Activated gamma-delta T cell treated with Interleukin-2 at 50 U/mL for 16 hours (primary cell): ENCODE data around the gene ASPN.

ENCODE experiments used
- DNase-seq: peaks from one replicate; pipeline ENCODE4 v3.0.0-alpha.2; 2020

The ASPN gene

DNA sequence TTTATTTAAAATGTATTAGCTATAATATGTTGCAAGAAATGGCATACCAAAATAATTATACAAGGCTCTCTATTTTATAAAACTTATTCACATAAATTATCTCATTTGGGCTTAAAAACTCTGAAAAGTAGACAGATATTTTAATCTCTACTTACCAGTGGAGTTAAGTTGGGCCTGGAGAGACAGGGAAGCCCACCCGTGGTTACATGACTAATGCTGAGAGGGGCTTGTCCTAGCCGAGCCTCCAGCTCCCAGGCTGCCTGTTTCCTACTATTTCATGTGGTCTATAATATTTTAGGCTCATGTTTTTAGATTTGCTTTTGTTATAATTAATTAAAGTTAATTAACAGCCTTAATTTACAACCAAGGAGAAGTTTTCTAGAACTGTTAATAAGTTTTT is 20.9 kb upstream of the ASPN start:
- DNase-seq: no peak

DNA sequence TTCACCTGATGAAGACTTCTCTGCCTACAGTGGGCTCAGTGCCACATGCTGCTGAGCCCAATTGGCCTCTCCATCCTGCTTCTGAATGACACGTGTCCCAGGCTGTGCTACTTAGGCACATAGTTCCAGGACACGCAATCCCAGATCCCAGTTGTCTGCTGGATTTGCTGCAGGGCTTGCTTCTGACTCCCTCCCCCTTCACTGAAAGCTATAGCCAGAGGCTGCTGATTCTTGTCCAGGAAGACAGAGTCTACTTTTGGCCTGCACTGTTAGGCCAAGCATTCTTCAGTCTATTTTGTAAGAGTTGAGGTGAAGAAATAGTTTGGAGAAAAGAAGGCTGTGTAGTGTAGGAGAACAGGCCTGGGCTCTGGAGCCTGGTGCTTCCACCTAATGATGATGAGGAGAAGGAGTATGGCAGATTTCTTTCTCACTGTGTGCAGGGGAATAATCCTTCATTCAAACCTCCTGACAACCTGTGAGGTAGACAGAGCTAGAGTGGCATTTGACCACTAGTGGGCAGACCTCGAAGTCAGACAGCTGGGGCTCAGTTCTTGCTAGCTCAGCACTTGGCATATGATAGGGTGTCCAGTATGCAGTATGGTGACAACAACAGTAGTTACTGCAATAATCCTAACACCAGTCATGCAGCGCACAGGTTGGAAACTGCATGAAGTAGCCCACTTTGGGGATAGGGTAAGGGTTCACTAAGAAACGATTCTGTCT is 19.5 kb upstream of the ASPN start:
- no peak for DNase-seq

DNA sequence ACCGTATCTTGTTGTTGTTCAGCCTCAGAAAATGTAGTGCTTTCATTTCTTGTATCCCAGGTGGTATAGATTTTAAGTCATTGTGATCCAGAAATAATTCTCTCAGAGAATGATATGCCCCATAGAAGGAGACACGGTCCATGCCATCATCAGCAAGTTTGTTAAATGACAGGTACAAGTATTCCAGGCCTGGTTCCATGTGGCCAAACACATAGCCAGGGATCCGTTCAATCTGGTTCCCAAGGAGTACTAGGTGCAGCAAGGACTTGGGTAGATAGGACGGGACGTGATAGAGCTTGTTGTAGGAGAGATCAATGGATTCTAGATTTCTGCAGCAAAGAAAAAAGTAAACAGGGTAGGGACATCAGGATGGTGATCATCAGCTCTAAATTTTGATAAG is 18.4 kb upstream of the ASPN start:
- DNase-seq: no peak

DNA sequence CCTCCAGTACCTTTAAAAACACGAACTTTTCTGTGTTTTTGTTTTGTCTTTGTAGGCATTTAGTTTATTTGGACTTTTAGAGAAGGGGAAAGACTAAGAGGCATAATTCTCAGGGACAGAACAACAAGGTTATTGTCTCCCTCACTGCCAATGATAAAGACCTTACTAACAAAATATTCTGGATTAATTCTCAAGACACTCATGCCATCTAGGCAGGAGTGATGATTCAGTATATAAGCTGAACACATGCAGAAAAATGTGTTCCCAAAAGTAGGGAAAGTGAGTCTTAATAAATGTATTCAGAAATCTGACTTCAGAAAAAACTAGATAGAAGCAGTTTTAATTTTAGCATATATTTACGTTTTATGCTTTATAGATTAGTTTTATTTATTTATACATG is 17.4 kb upstream of the ASPN start:
- no peak for DNase-seq

DNA sequence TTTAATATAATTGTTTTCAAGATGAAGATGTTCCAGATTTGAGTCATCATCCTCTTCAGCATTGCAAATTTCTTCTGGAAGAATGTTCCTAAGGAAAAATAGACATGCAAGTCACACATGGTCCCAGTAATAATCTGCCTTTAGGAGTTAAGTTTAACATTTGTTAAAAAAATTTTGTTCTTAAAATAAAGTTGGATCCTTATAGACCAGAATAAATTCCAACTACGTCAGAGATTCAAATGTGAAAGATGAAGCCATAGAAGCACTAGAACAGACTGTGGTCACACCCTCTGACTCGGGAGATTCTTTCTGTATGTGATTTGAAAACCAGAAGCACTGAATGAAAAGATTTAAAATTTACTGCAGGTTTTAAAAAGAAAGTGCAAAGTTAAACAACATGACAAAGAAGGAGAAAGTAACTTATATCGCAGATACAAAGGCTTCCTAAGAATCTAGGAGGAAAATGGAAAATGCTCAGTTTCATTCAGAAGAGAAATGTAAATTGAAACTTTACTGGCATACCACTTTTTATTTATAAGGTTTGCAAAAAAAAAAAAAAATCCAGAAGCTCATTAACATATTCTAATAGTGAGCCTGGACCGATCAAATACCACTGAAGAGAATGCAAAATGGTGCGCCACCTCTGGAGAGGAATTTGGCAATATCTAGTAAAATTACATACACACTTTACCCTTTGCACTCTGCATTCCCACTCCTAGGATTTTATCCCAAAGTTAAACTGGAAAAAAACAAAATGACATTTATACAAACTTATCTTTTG is 14.3 kb upstream of the ASPN start:
- DNase-seq: no peak

DNA sequence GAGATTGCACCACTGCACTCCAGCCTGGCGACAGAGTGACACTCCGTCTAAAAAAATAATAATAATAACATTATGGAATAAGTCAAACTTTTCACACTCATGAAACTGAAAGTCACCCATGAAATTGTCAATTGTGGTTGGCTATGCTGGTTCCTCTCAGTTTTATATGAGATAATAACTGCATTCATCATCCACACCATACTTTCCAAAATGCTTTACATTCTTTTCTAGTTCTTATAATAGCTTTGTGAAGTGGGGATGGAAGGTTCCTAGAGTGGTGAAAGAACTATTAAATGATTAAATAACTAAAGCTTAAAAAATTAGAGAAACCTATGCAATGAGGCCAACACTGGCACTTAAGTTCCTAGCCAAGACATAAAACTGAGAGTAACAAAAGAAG is 12.6 kb upstream of the ASPN start:
- DNase-seq: no peak

DNA sequence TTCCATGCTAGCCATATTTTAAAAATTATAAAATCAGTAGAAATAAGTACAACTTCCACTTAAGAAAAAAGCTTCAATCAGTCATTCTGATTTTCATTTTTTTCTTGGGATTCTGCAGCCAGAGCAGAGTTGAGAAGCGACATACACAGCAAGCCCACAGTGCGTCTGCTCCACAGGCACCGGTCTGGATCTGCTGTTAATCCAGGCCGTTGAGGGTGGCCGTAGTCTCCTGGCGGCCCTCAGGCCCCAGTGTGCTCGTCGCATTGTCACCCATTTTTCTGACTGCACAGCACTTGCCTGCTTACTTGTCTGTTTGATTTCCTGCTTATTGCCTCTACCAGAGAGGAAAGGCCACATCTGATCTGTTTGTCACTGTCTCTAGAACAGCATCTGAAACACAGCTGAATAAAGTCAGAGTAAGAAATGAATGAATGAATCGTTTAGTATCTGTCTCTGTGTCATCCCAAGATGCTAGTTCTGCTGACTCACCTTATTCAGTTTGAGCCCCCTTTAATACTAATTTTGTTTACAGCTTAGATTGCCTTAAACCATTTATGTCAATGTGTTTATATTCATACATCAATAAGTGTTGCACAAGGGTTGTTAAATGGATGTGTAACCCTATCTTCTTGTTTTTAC is 11.6 kb upstream of the ASPN start:
- DNase-seq: no peak

DNA sequence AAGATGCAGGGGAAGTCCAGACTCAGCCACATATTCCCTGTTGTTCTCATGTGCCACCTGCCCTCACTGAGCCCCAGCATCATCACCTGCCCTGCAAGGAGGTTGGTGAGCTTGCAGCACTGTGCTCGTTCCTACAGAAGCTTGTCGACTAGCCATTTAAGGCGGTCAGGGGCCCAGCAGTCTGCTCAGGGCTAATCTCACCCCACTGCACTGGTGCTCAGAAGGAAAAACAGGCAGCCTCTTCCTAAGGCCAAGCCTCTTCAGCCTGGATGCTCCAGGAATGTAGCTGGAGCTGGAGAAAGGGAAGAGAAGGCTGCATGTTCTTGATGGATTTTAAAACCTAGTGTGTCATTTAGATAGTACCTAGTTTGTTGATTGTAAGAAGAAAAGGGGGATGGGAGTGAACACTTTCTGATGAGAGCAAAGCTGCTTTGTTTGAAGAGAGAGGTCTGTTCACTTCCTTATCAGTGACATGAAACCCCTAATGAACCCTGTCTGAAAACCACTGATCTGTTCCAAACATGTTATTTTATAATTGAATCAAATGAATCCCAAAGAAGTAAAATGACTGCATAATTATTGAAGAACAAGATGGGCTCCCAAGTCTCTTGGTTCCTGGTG is 10.6 kb upstream of the ASPN start:
- DNase-seq: no peak

DNA sequence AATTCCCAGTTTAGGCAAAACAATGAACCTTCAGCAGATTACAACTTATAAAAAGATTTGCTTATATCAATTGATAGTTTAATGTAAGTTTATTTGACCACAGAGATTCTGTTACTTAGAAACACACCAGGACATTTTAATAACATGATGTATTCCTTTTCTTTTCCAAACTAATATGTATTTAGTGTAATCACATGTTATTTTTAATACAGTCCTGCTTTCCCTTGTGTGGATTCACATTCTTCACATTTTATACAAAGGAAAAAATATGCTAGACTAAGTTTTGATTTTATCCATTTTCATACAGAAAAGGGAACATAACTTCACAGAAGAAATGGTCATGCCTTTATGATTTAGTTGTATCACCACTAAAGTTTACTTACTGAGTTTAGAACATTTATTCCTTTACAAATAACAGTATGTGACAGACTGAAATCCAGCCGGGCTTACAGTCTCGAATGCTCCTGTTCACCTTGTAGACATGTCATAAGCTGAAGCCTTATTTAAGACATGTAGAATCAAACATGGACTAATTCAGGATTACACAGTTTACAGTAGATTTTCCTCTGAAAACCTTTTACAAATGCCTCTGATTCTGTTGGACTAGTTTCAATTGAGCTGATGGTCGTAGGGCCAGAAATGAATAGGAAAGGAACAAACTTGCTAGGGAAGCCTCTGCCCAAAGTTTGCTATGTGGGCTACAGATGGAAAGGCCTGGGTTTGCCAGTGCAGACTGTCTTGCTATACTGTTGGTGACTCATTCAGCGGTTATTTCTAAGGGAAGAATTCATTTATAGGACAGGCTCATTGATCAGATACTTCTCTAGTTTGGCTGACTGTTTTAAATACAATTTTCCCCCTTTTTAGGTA is 6.6 kb upstream of the ASPN start:
- no peak for DNase-seq

DNA sequence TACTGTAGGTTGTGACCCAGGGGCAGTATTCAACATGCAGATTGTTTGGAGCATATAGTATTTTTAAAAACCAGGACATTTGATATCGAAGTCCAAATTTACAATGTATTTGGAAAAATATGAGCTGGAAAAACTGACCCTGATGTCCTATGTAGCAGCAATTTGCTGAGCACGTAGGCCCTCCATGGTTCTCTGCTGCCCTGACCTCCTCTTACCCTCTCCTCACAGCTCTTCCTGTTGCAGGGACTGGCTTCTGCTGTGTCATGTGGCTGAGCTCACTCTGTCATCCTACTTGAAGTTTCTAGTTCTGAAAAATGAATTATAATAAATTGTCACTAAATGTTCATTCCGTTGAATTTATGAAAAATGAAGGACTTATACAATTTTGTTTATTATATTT is 4.1 kb upstream of the ASPN start:
- DNase-seq: no peak

DNA sequence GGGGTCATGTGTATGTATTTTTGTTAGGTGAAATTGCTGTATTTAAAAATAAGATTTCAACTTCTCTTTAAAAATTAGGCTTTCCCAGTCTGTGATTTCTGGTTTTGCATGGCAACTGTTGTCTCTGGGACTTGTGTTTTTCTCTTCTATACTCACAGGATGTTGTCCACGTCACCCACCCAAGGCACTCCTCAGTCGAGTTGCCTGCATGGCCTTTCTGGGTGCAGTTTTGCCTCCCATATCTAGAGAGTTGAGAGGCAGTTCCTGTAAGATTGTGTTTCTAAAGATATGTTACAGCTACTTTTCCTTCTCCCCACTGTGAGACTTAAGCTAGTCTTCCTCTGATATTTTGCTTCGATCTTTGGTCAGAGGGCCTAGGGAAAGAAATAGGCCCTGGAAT is 2.3 kb upstream of the ASPN start:
- DNase-seq: no peak

DNA sequence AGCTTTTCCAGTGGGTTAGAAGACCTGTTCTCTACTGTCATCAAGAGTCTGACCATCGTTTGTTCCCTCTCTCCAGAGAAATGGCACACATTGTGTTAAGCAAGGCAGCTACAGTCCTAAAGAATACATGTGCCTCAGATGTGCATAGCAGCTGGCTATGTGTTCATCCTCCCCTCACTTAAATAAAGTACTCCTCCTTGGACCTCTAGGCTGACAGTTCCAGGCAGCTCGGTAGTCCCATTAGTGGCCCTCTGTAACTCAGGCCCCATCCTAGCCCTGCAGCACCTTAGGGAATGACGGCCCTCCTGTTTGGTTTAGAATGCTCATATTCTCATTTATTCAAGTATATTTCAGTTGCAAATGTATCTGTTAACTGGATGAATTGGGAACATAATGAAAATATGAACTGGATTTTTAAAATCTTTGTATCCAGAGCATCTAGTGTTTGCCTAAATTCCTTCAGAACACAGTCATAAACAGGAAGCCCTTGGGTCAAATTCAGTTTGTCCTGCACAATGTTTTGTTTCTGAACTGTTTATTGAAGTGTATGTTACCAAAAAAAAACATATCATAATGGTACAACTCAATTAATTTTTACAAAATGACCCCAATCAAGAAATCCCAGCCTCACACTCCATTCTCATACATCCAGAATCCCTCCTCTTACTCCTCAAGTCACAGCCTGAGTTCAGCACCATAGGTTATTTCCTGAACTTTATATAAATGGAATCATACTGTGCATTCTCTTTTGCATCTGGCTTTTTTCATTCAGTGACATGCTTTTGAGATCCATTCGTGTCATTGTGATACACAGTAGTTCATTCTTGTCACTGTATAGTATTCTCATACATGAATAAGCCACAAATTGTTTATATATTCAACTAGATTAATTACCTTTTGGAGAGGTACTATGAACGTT is 1.6 kb upstream of the ASPN start:
- DNase-seq: no peak

DNA sequence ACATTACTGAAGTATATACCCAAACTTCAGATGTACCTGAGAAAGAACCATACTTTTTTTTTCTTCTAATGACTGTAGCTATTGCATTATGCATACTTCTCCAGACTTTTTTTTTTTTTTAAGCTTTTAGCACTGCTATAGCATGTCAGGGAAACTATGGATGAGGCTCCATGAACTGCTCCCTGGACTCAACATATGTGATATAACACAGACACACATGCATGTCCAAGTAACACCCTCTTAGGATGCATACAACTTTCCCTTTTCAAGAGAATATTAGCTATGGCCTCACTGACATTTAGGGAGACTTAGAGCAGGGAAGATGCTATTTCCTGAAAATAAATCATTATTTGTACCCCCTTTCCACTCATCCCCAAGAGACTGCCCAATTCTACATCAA is 499 bp upstream of the ASPN start:
- DNase-seq: no peak

DNA sequence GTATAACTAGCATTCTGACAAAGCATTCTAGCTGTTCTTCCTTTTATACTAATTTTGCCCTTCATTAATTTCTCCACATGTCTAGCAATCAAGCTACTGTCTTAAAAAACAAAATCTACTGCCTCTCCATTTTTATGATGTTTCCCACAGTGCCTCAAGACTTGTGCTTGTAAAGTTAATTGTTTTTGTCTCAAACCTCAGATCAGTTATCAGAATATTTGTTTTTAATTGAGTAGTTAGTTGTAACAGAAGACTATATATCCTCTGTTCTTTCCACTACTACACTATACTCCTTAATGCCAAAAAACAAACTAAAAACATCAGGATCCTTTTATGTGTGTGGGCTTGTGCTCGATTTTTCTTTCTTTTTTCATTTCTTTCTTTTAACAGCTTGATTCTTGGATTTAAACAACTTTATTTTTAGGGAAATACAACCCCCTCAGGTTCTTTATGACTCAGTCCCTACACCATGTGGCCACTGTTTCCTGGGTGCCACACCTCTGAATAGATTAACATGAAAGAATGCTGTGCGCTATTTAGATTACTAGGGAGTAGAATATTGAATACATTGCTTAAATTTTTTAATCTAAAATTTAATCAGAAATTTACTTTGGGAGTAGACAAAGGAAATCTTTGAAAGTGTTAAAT is 1.2 kb downstream of the ASPN start:
- DNase-seq: no peak

DNA sequence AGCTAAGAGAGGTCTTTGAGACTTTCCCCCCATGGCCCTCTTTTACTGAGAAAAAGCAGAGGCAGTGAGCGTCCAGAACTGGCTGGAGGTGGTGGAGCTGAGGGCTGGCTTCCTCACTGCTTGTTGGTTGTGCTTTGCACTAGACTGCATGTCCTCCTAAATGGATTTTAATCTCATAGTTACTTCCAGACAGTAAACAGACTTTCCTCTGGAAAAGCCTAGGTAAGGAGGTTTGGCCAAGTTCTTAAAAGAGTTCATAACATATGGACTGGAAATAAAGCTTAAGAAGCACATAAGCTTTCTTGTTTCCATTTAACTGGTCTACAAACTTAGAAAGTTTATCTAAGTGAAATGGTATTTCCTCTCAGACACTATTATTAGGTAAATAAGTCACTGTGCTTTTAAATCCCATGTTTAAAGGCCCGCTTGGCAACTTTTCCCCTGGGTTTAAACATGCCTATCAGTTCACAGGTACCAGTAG is 2.0 kb downstream of the ASPN start:
- DNase-seq: no peak

DNA sequence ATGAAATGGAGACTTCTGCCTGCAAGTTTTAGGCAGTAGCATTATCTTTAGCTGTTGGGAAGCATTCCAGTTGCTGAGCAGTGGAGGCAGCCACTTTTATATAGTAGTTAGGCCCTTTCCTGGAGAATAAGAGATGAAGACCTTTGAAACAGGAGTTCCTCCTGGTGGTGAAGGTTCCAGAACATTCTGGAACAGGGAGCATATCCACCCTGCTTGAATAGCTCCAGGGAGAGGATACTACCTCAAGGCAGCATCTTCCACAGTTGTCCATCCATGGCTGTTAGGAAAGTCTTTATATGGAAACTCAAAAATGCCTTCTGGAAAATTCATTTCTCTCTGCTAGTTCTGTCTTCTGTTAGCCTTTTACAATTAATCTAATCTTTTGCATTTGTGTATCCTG is 3.0 kb downstream of the ASPN start:
- DNase-seq: no peak

DNA sequence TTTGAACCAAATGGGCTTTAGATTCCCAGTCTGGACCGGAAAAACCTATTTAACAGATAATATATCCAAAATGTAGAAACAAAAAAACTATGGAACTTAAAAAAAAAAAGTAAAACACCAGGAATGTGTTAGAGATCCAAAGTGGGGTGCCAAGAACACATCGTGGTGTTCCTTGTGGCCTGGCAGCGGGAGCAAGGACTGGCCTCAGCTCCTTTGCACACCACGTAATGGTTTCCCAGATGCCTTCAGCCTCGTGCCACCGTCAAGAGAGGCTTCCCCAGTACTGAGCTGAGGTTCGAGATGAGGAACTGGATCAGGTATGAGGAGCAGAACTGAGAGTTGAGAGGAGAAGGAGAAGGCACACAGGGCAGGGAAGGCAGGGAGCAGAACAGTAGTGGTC is 3.5 kb downstream of the ASPN start:
- DNase-seq: no peak

DNA sequence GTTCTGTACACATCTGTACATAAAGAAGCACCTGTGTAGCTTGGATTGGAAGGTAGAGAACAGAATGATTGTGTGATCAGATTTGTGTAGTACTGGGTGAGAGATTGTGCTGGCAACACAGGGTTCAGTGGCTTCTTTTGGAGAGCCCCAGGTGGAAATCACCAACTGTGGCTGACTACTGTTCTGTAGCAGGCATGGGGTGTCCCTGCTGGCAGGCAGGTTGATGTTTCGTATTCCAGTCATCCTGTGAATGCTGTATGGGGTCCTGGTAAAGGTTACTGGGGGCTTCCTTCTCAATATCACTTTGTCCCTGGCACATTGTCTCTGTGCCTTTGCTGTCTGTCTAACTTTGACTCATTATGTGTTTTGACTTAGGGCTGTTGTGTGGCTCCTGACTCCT is 5.3 kb downstream of the ASPN start:
- no peak for DNase-seq

DNA sequence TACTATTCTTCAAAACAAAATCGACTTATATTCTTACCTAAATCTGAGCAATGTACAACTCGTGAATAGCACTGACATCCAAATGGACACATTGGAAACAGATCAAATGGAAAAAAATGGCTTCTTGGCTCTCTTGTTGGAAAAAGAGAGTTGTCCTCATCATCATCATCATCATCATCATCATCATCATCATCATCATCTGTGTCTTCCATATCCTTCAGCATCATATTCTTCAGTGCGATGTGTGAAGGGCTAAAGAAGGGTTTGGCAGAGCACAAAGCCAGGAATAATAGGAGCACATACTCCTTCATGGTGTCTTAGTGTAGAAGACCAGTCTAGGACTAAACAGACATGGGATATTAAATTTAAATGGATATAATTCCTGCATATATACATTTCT is 7.7 kb downstream of the ASPN start:
- no peak for DNase-seq

DNA sequence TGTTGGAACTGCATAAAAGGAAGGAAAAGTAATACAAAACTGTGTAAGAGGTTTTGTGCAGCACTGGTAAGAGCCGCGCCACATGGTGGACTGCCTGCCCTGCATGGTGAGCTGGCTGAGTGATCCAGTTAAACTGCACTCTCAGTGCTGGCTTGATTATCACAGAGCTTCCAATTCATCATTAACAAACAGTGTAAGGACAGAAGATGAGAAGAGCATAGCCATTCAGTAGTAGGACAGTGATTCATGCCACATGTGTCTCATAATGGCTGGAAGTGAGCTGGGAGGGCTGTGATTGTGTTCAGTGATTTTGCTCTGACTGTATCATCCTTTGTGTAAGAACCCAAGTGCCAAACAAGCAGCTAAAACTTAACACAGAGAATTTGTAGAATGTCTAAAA is 14.1 kb downstream of the ASPN start:
- DNase-seq: no peak

DNA sequence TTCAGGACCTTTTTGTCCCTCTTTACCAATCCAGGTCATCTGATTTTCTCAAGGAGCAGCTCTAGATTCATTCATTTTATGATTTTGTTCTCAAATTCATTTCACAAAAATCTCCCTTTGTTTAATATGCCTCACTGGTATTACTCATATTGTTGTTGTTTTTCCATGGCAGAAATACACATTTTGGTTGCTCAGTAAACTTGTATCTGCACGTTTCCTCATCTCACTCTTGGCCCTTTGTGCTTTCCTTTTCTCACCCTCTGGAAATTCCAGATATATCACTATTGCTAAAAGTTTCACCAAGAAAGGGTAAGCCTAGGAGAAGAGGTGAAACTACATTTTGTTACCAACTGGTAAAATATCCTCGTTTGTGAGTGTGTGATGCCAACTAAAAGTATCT is 14.8 kb downstream of the ASPN start:
- no peak for DNase-seq
